Measurements from ENCODE around the gene PHLPP1.

Gene PHLPP1

DNA sequence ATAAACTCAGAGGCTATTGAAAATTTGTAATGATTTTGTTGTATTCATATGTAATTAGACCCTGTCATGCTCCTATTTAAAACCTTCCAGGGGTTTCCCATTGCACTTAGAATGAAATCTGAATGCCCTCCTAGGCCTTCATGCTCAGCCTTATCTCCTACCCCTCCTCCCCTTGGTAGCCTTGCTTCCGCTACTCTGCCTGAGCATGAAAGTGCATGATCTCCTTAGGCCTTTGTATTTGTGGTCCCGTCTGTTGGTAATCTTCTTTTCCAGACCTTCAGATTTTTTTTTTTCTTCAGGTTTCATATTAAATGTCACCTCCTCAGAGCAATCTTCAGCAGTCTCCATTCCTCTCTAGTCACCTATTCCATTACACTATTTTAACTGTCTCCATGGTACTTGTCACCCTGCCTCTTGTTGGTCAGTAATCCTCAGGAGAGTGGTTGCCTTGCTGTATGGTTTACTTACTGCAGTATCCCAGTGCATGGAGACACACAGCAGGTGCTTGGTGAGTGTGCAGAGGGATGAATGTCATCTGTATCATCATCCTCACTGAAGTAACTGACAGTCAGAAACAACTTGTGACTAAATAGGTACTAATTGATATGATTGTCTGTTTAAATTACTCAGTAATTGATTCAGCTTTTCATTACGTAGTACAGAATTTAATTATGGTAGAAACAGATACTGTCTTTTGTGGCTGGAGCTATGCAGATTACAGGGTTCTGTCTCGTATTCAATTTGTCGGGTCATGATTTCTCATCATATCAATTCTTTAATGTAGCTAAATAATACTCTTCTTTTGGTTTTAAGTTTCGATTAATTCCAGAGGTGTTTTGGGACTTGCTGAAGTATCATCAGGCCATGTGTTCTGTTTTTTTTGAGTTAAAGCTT lies 63.9 kb downstream of the PHLPP1 start:
- no peak for DNase-seq (ENCODE audit: low read depth, low spot score)
- no peak overlapping the region for H3K27ac ChIP-seq
- H3K4me3 ChIP-seq, result no peak overlapping the region
- no peaks in the 10 kb centered on the region for H3K36me3 ChIP-seq (ENCODE audit: insufficient read depth, low read length)
- TF ChIP-seq POLR2AphosphoS5 (IDR thresholded peaks at IDR 0.05; ENCODE audit: borderline replicate concordance, low read depth, low read length) (no peak), EZH2 (IDR thresholded peaks at IDR 0.05) (no peak), FOXP2 (optimal IDR thresholded peaks at IDR 0.05; ENCODE audit: control extremely low read depth, extremely low read length, insufficient read depth) (no peak)
- H3K9me3 ChIP-seq (ENCODE audit: low read depth, low read length), result no peaks in the 10 kb centered on the region
- H3K9ac ChIP-seq (ENCODE audit: insufficient read length), result no peak overlapping the region

DNA sequence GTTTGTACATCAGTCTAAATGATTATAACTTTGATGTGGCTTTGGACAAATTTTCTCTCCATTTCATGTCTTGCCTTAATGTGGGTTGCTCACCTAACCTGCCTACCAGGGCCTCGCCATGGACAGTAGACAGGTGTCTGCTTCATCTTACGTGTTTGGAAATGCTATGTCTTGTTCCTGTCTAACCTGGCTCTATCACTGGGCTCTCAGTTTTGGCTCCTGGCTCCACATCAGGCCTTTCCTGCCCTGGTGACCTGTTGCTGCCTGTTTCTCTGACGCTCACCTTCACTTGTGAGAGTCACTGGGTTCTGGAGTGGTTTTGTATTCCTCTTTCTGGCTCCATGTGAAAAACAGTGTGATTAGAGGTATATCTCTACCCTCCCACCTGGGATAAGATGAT lies 65.9 kb downstream of the PHLPP1 start:
- Histone ChIP-seq H3K4me3 (no peak overlapping the region), H3K9ac (ENCODE audit: insufficient read length) (no peak overlapping the region), H3K36me3 (ENCODE audit: insufficient read depth, low read length) (no peaks in the 10 kb centered on the region), H3K9me3 (ENCODE audit: low read depth, low read length) (no peaks in the 10 kb centered on the region), H3K27ac (no peak overlapping the region)
- no peak for DNase-seq (ENCODE audit: low read depth, low spot score)
- TF ChIP-seq FOXP2 (optimal IDR thresholded peaks at IDR 0.05; ENCODE audit: control extremely low read depth, extremely low read length, insufficient read depth), result no peak
- TF ChIP-seq EZH2 (IDR thresholded peaks at IDR 0.05), result no peak
- no peak for TF ChIP-seq POLR2AphosphoS5 (IDR thresholded peaks at IDR 0.05; ENCODE audit: borderline replicate concordance, low read depth, low read length)

DNA sequence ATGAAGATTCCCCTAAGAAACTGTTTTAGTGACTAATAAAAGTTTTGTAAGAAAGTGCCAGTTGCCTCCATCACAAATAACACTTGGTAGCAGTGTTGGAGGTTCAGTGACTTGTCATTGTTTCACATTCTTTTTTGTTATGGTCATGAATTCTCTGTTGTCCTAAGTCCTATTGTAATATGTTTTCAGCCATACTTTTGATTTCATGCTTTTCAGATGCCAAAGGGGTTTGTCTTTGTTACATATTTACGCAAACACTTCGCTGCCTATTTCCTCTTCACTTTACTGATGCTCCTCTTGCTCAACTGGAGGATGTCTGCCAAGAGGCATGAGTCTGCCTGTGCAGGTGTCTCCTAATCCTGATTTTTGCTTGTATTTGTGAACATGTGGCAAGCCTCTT lies 66.6 kb downstream of the PHLPP1 start:
- Histone ChIP-seq H3K9me3 (ENCODE audit: low read depth, low read length) (no peaks in the 10 kb centered on the region), H3K9ac (ENCODE audit: insufficient read length) (no peak overlapping the region), H3K4me3 (no peak overlapping the region), H3K36me3 (ENCODE audit: insufficient read depth, low read length) (no peaks in the 10 kb centered on the region), H3K27ac (no peak overlapping the region)
- TF ChIP-seq EZH2 (IDR thresholded peaks at IDR 0.05) (no peak), FOXP2 (optimal IDR thresholded peaks at IDR 0.05; ENCODE audit: control extremely low read depth, extremely low read length, insufficient read depth) (no peak), POLR2AphosphoS5 (IDR thresholded peaks at IDR 0.05; ENCODE audit: borderline replicate concordance, low read depth, low read length) (no peak)
- no peak for DNase-seq (ENCODE audit: low read depth, low spot score)

DNA sequence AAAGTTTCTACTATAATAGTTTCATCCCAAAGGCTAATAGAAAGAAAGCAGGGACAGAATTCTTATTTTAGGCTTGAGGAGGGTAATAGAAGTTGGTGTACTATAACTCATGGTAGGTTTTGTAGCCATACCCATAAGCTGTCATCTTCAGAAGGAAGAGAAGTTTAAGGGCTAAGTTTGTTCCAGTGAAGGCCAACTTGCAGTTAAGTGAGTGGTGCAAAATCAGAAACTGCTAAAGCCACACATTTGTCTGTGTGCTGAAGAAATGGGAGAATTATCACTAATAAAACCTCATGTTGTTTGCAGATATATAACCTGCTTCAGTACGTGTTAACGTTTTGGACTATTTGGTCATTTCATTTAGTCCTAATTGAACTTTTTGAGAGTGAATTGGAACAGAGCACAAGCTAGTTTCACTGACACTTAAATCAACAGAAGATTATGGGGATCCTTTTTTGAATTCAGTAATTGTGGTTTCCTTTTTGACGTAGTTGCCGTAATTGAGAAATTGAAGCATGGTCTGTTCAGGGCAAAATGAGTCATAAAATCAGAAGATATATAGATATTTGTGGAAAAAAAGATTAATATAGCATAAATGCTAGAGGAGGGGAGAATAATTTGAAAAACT lies 69.1 kb downstream of the PHLPP1 start:
- Histone ChIP-seq H3K9ac (ENCODE audit: insufficient read length) (no peak overlapping the region), H3K27ac (no peak overlapping the region), H3K36me3 (ENCODE audit: insufficient read depth, low read length) (no peaks in the 10 kb centered on the region), H3K4me3 (no peak overlapping the region), H3K9me3 (ENCODE audit: low read depth, low read length) (no peaks in the 10 kb centered on the region)
- TF ChIP-seq POLR2AphosphoS5 (IDR thresholded peaks at IDR 0.05; ENCODE audit: borderline replicate concordance, low read depth, low read length) (no peak), FOXP2 (optimal IDR thresholded peaks at IDR 0.05; ENCODE audit: control extremely low read depth, extremely low read length, insufficient read depth) (no peak), EZH2 (IDR thresholded peaks at IDR 0.05) (no peak)
- DNase-seq (ENCODE audit: low read depth, low spot score), result no peak

DNA sequence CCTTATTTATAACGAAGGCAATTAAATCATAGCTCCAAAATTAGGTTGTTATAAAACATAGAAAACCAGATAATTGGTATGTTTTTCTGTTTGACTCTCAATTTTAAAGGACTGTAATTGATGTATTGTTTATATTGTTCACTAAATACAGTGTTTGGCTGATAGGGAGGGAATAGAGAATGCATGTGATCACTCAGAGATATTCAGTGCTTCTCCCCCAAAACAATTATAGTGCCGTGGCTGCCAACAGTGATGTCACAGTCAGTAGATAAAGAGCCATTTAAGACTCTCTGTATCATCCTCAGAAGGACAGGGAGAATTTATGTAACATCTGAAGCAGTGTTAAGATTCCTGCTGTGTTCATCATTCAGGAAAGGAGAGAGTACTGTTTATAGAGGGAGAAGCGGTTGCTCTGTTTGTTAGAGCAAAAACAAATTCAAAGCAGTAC lies 69.6 kb downstream of the PHLPP1 start:
- H3K36me3 ChIP-seq (ENCODE audit: insufficient read depth, low read length), result no peaks in the 10 kb centered on the region
- no peak overlapping the region for H3K9ac ChIP-seq (ENCODE audit: insufficient read length)
- H3K9me3 ChIP-seq (ENCODE audit: low read depth, low read length), result no peaks in the 10 kb centered on the region
- no peak overlapping the region for H3K27ac ChIP-seq
- TF ChIP-seq EZH2 (IDR thresholded peaks at IDR 0.05) (no peak), FOXP2 (optimal IDR thresholded peaks at IDR 0.05; ENCODE audit: control extremely low read depth, extremely low read length, insufficient read depth) (no peak), POLR2AphosphoS5 (IDR thresholded peaks at IDR 0.05; ENCODE audit: borderline replicate concordance, low read depth, low read length) (no peak)
- DNase-seq (ENCODE audit: low read depth, low spot score), result no peak
- H3K4me3 ChIP-seq, result no peak overlapping the region

DNA sequence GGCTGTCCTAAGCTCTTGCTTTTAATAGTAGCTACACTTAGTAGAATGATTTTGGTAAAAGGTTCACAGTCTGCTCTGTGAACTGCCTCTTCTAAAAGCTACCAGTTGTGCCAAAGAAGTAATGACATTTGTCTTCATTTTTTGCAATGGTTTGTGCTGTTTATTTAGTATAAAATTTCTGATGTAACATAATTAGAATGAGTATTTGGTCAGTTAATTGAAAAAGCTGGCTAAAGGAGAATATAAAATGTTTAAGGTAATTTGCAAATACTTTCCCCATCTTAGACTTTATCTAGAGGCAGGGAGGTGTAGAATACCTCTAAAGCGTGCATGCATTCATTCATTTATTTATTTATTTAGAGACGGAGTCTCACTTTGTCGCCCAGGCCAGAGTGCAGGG lies 71.3 kb downstream of the PHLPP1 start:
- Histone ChIP-seq H3K27ac (no peak overlapping the region), H3K4me3 (no peak overlapping the region), H3K9me3 (ENCODE audit: low read depth, low read length) (no peaks in the 10 kb centered on the region), H3K36me3 (ENCODE audit: insufficient read depth, low read length) (no peaks in the 10 kb centered on the region), H3K9ac (ENCODE audit: insufficient read length) (no peak overlapping the region)
- no peak for TF ChIP-seq POLR2AphosphoS5 (IDR thresholded peaks at IDR 0.05; ENCODE audit: borderline replicate concordance, low read depth, low read length)
- TF ChIP-seq EZH2 (IDR thresholded peaks at IDR 0.05), result no peak
- TF ChIP-seq FOXP2 (optimal IDR thresholded peaks at IDR 0.05; ENCODE audit: control extremely low read depth, extremely low read length, insufficient read depth), result no peak
- no peak for DNase-seq (ENCODE audit: low read depth, low spot score)

DNA sequence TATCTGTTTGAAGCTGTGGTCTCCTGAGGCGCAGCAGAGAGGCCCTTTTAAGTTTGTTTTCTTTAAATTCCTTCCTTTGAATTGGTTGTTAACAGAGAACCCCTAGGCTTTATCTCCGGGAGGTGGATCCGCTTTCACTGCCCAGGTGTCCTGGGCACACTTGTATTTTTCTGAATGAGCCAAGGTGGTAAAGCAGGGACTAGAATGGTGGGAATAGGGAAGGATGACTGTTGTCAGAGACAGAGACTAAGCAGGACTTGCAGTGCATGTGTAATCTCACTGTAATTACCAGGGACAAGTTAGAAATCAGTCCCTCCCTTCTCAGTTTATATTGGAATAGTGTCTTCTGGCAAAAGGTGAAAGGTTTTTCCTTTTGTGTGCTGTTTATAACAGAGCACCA lies 72.8 kb downstream of the PHLPP1 start:
- Histone ChIP-seq H3K27ac (no peak overlapping the region), H3K4me3 (no peak overlapping the region), H3K36me3 (ENCODE audit: insufficient read depth, low read length) (no peaks in the 10 kb centered on the region), H3K9ac (ENCODE audit: insufficient read length) (no peak overlapping the region), H3K9me3 (ENCODE audit: low read depth, low read length) (no peaks in the 10 kb centered on the region)
- TF ChIP-seq POLR2AphosphoS5 (IDR thresholded peaks at IDR 0.05; ENCODE audit: borderline replicate concordance, low read depth, low read length) (no peak), EZH2 (IDR thresholded peaks at IDR 0.05) (no peak), FOXP2 (optimal IDR thresholded peaks at IDR 0.05; ENCODE audit: control extremely low read depth, extremely low read length, insufficient read depth) (no peak)
- DNase-seq (ENCODE audit: low read depth, low spot score), result no peak

DNA sequence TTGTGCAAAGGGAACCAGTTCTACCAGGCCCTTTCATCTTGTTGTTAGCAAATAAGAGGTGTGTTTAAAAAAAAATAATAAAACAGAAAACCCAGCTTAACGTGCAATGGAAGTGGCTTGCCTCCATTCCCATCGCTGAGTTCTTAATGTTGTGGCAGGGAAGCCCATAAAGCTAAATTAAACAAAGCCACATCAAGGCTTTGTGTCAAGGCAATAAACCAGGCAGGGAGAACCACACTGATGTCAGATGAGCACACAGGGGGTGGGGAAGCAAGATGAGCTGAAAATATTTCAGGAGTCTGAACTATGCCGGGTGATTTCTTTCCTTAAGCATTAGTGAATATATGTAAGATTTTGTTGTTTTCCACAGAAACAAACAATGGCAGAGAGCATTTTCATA lies 73.5 kb downstream of the PHLPP1 start:
- Histone ChIP-seq H3K27ac (no peak overlapping the region), H3K4me3 (no peak overlapping the region), H3K9me3 (ENCODE audit: low read depth, low read length) (no peaks in the 10 kb centered on the region), H3K9ac (ENCODE audit: insufficient read length) (no peak overlapping the region), H3K36me3 (ENCODE audit: insufficient read depth, low read length) (no peaks in the 10 kb centered on the region)
- no peak for DNase-seq (ENCODE audit: low read depth, low spot score)
- TF ChIP-seq FOXP2 (optimal IDR thresholded peaks at IDR 0.05; ENCODE audit: control extremely low read depth, extremely low read length, insufficient read depth) (no peak), EZH2 (IDR thresholded peaks at IDR 0.05) (no peak), POLR2AphosphoS5 (IDR thresholded peaks at IDR 0.05; ENCODE audit: borderline replicate concordance, low read depth, low read length) (no peak)
